Panc1 (cell line): ENCODE data around the gene NEK6. TPM values are rescaled to one million over a fixed set of nuclear protein-coding genes. Genes with fewer than 3 reads are reported as not detected.
A peak's percentile ranks its signal among the peaks of the same experiment; 100 is the strongest.

ENCODE experiments used
- ATAC-seq: fragments of 200-7000 bp; cut with Tn5 transposase; 2 replicates; pipeline ENCODE4 v1.9.1; 2020; ENCODE audit warnings: mild to moderate bottlenecking, moderate library complexity
- BruUV-seq: library from RNA; stranded (reverse); fragments of 400-500 nt; replicated peaks from 2 replicates; lab custom pipeline; 2021; lab: Mats Ljungman, UMichigan
- CTCF ChIA-PET: fragments of 300-600 bp; sonication (Branson Sonifier 250); formaldehyde crosslinking; loops from one replicate; lab custom pipeline; 2022; ENCODE audit warnings: antibody characterized with exemption; lab: Charles Lee
- POLR2A ChIA-PET: fragments of 300-600 bp; sonication (Branson Sonifier 250); formaldehyde crosslinking; loops from one replicate; lab custom pipeline; 2022; ENCODE audit warnings: antibody characterized with exemption; lab: Charles Lee
- DNase-seq: peaks from one replicate; pipeline ENCODE4 v3.0.0-alpha.2; 2010; ENCODE audit warnings: low read depth, low spot score
- H3K27ac ChIP-seq: 2 replicates; pipeline ENCODE4 v1.5.1; 2011; ENCODE audit warnings: mild to moderate bottlenecking, low read length, inconsistent platforms
- H3K27me3 ChIP-seq: fragments of 200-500 bp; sonication (Bioruptor generic); 2 replicates; pipeline ENCODE4 v1.6.0; 2014; ENCODE audit warnings: low read length, inconsistent platforms; ENCODE audit not compliant: control insufficient read depth, insufficient read depth
- H3K36me3 ChIP-seq: fragments of 200-500 bp; sonication (Bioruptor generic); 2 replicates; pipeline ENCODE4 v1.5.1; 2014; ENCODE audit warnings: inconsistent platforms, mild to moderate bottlenecking, low read length, moderate library complexity; ENCODE audit not compliant: control insufficient read depth, insufficient read depth
- H3K4me1 ChIP-seq: 2 replicates; pipeline ENCODE4 v1.5.1; 2011; ENCODE audit warnings: inconsistent platforms, mild to moderate bottlenecking, low read length, moderate library complexity; ENCODE audit not compliant: control insufficient read depth, insufficient read depth
- H3K4me3 ChIP-seq, 2 experiments: 2 replicates each; pipeline ENCODE4 v1.5.1; 2011 to 2012; ENCODE audit warnings: low read depth in 2 of 2, low read length in 2 of 2, mild to moderate bottlenecking in 2 of 2, inconsistent platforms in 1 of 2, moderate library complexity in 1 of 2
- H3K9me3 ChIP-seq: fragments of 200-500 bp; sonication (Bioruptor generic); 2 replicates; pipeline ENCODE4 v1.5.1; 2014; ENCODE audit warnings: low read depth, mild to moderate bottlenecking, inconsistent platforms, low read length, moderate library complexity; ENCODE audit not compliant: control insufficient read depth, insufficient read depth
- CTCF ChIP-seq: fragments of 450-650 bp; IDR thresholded peaks from 2 replicates; pipeline ENCODE4 v1.5.1; 2017; ENCODE audit warnings: mild to moderate bottlenecking
- POLR2AphosphoS5 ChIP-seq: IDR thresholded peaks from 2 replicates; pipeline ENCODE4 v1.6.1; 2012; ENCODE audit warnings: mild to moderate bottlenecking, low read depth, low read length, moderate library complexity
- REST ChIP-seq, 2 experiments: IDR thresholded peaks; 2 replicates each; pipeline ENCODE4 v1.6.1; 2011 to 2012; ENCODE audit warnings: low read depth in 2 of 2, control low read depth in 1 of 2, low read length in 1 of 2, mild to moderate bottlenecking in 1 of 2, moderate library complexity in 1 of 2; ENCODE audit not compliant: insufficient read depth in 1 of 2
- SIN3A ChIP-seq: IDR thresholded peaks from 2 replicates; pipeline ENCODE4 v1.6.1; 2012; ENCODE audit warnings: low read depth, mild to moderate bottlenecking, low read length, moderate library complexity, borderline replicate concordance; ENCODE audit not compliant: insufficient read depth
- TCF7L2 ChIP-seq: IDR thresholded peaks from 2 replicates; pipeline ENCODE4 v1.6.1; 2011; ENCODE audit warnings: mild to moderate bottlenecking, low read depth, low read length, inconsistent platforms
- in situ Hi-C: cut with HindIII; loops from 2 replicates; pipeline ENCODE4 v1.10.0; 2016; ENCODE audit warnings: low sequenced_read_pairs, low pct_unique_long_range_greater_than_20kb
- intact Hi-C: fragments of 100-400 bp; cut with micrococcal nuclease; formaldehyde crosslinking; loops from one replicate; pipeline ENCODE4 v1.10.0; 2022; ENCODE audit not compliant: unreplicated experiment
- total RNA-seq: library from RNA; stranded (reverse); gene quantifications from one replicate; pipeline ENCODE4 v1.2.1, GENCODE V29; 2021; ENCODE audit not compliant: unreplicated experiment

Gene NEK6
- total RNA-seq, 1 experiment from 2014 or later, result 56.3 TPM

GRCh38 chr9:124216474-124217176, 41.1 kb upstream of the NEK6 start:
- Histone ChIP-seq H3K9me3 (no peaks in the 10 kb centered on the region), H3K27ac (no peak overlapping the region), H3K4me3 (no peak overlapping the region), H3K27me3 (no peaks in the 10 kb centered on the region), H3K36me3 (no peaks in the 10 kb centered on the region), H3K4me1 (peaks cover 16% of the 10 kb centered on the region)
- TF ChIP-seq SIN3A, result no peak
- no peak for TF ChIP-seq TCF7L2
- TF ChIP-seq CTCF, result no peak
- TF ChIP-seq REST (IDR thresholded peaks at IDR 0.05; ENCODE audit: insufficient read depth in 1 of 2, low read depth in 2 of 2, low read length in 1 of 2), result no peak
- no peak for TF ChIP-seq POLR2AphosphoS5
- intact Hi-C loops, result no loop called here
- no peak for DNase-seq
- POLR2A ChIA-PET, result no interaction called here
- no TSS peak for BruUV-seq
- CTCF ChIA-PET, result no interaction called here
- in situ Hi-C loops, result no loop called here
- ATAC-seq, result 0 out of 2 replicates have a peak, but pooled peaks have one; percentile 13

GRCh38 chr9:124217836-124218437, 39.8 kb upstream of the NEK6 start:
- POLR2A ChIA-PET, result no interaction called here
- intact Hi-C loops (no loop called here), in situ Hi-C loops (no loop called here)
- no TSS peak for BruUV-seq
- TF ChIP-seq SIN3A, result no peak
- TF ChIP-seq POLR2AphosphoS5, result no peak
- no peak for TF ChIP-seq REST (IDR thresholded peaks at IDR 0.05; ENCODE audit: insufficient read depth in 1 of 2, low read depth in 2 of 2, low read length in 1 of 2)
- no peak for TF ChIP-seq CTCF
- TF ChIP-seq TCF7L2, result no peak
- Histone ChIP-seq H3K4me3 (no peak overlapping the region), H3K36me3 (no peaks in the 10 kb centered on the region), H3K9me3 (no peaks in the 10 kb centered on the region), H3K4me1 (peaks cover 9% of the 10 kb centered on the region), H3K27ac (no peak overlapping the region), H3K27me3 (no peaks in the 10 kb centered on the region)
- ATAC-seq (no peak), DNase-seq (no peak)
- CTCF ChIA-PET, result interaction anchor here (0.6 kb wide), 1 partner anchor 34 kb away, joined by 3 read pairs; no protein-coding TSS in a partner anchor
